GM12878 (cell line): ENCODE measurements around the gene DDX31. TPM values are rescaled to one million over a fixed set of nuclear protein-coding genes. Genes with fewer than 3 reads are reported as not detected.
"Not testable (repeated sequence)": the region's sequence is repeated elsewhere in the genome, so short reads cannot be mapped to it uniquely, and the experiment has no call there.

ENCODE experiments used
- ATAC-seq: fragments of 200-7000 bp; cut with Tn5 transposase; 3 replicates; pipeline ENCODE4 v1.9.1; 2020; ENCODE audit warnings: mild to moderate bottlenecking, moderate library complexity
- BruUV-seq: library from RNA; stranded (reverse); fragments of 400-500 nt; replicated peaks from 2 replicates; lab custom pipeline; 2021; lab: Mats Ljungman, UMichigan
- CTCF ChIA-PET: fragments of 300-600 bp; sonication (Branson Sonifier 250); formaldehyde crosslinking; extraction: SDS; loops from one replicate; lab custom pipeline; 2021; ENCODE audit warnings: inconsistent platforms; lab: Yijun Ruan, JAX
- POLR2A ChIA-PET: fragments of 350-600 bp; formaldehyde crosslinking; extraction: SDS; loops from one replicate; lab custom pipeline; 2021; ENCODE audit warnings: inconsistent platforms; lab: Charles Lee
- RAD21 ChIA-PET: fragments of 300-600 bp; sonication (Branson Sonifier 250); formaldehyde crosslinking; loops from one replicate; lab custom pipeline; 2023; ENCODE audit warnings: antibody characterized with exemption; ENCODE audit not compliant: unreplicated experiment; lab: Charles Lee
- SMC1A ChIA-PET: fragments of 300-600 bp; sonication (Branson Sonifier 250); formaldehyde crosslinking; loops from one replicate; lab custom pipeline; 2023; ENCODE audit not compliant: unreplicated experiment, uncharacterized antibody; lab: Charles Lee
- DNase-seq: peaks from one replicate; pipeline ENCODE4 v3.0.0-alpha.2; 2011; ENCODE audit warnings: low read depth, low spot score
- FAIRE-seq: peaks from 3 replicates; lab custom pipeline; 2011; peaks lifted over from hg19 to GRCh38; lab: Jason Lieb, UNC
- H2AFZ ChIP-seq: 2 replicates; pipeline ENCODE4 v1.6.0; 2011; ENCODE audit warnings: low read depth, low read length, control low read depth; ENCODE audit not compliant: control insufficient read depth
- H3K27ac ChIP-seq: 2 replicates; pipeline ENCODE4 v1.5.1; 2011; ENCODE audit warnings: control low read depth; ENCODE audit not compliant: control insufficient read depth, insufficient read depth
- H3K27me3 ChIP-seq, 2 experiments: replicated peaks in 1 of 2; 2 replicates each; pipeline versions ENCODE4 v1.6.0 to v1.6.1; 2011; ENCODE audit warnings: low read length in 1 of 2; ENCODE audit not compliant: control insufficient read depth in 2 of 2, insufficient read depth in 2 of 2
- H3K36me3 ChIP-seq, 2 experiments: 2 replicates each; pipeline ENCODE4 v1.5.1; 2011; ENCODE audit warnings: low read length in 1 of 2; ENCODE audit not compliant: control insufficient read depth in 2 of 2, insufficient read depth in 2 of 2
- H3K4me1 ChIP-seq: 2 replicates; pipeline ENCODE4 v1.6.1; 2011; ENCODE audit warnings: mild to moderate bottlenecking, low read length, moderate library complexity, mixed read lengths; ENCODE audit not compliant: control insufficient read depth, insufficient read depth
- H3K4me2 ChIP-seq: 2 replicates; pipeline ENCODE4 v1.6.0; 2011; ENCODE audit warnings: control low read depth; ENCODE audit not compliant: control insufficient read depth, insufficient read depth
- H3K4me3 ChIP-seq: fragments of 200-600 bp; sonication (generic); 2 replicates; pipeline ENCODE4 v1.5.1; 2016
- H3K79me2 ChIP-seq: 2 replicates; pipeline ENCODE4 v1.6.0; 2011; ENCODE audit warnings: low read length; ENCODE audit not compliant: control insufficient read depth, insufficient read depth
- H3K9ac ChIP-seq: 2 replicates; pipeline ENCODE4 v1.8.0; 2011; ENCODE audit warnings: low read length, control low read depth, mixed read lengths; ENCODE audit not compliant: control insufficient read depth, insufficient read depth
- H3K9me3 ChIP-seq: replicated peaks from 3 replicates; pipeline ENCODE4 v1.5.1; 2011; ENCODE audit warnings: mild to moderate bottlenecking, low read length; ENCODE audit not compliant: control insufficient read depth, insufficient read depth
- H4K20me1 ChIP-seq: 2 replicates; pipeline ENCODE4 v1.6.0; 2011; ENCODE audit not compliant: control insufficient read depth, insufficient read depth
- EGR1 ChIP-seq, 2 experiments: IDR thresholded peaks; 1 replicate in 1 of 2; 2 replicates in 1 of 2; pipeline ENCODE4 v1.6.1; 2011 to 2012; ENCODE audit warnings: low read depth in 2 of 2, low read length in 2 of 2, borderline replicate concordance in 1 of 2, mild to moderate bottlenecking in 1 of 2, moderate library complexity in 1 of 2
- EZH2 ChIP-seq: IDR thresholded peaks from 2 replicates; pipeline ENCODE4 v1.6.1; 2012; ENCODE audit warnings: low read depth, mild to moderate bottlenecking, control low read depth, inconsistent platforms, low read length, borderline replicate concordance; ENCODE audit not compliant: control insufficient read depth
- KAT2A ChIP-seq: conservative IDR thresholded peaks from 2 replicates; pipeline ENCODE4 v1.6.1; 2011; ENCODE audit warnings: low read depth, low read length; ENCODE audit not compliant: control insufficient read depth
- MEF2A ChIP-seq: IDR thresholded peaks from 2 replicates; pipeline ENCODE4 v1.6.1; 2011; ENCODE audit warnings: low read depth, mild to moderate bottlenecking, low read length, moderate library complexity; ENCODE audit not compliant: insufficient read depth
- MXI1 ChIP-seq: fragments of 150-350 bp; IDR thresholded peaks from 2 replicates; pipeline ENCODE4 v1.6.1; 2011; ENCODE audit warnings: low read depth, mild to moderate bottlenecking, inconsistent platforms, low read length, improper control_type of control experiment
- RB1 ChIP-seq: fragments of 450-650 bp; formaldehyde crosslinking; IDR thresholded peaks from 2 replicates; pipeline ENCODE4 v1.6.1; 2017; ENCODE audit warnings: mild to moderate bottlenecking, borderline replicate concordance
- RCOR1 ChIP-seq: conservative IDR thresholded peaks from 2 replicates; pipeline ENCODE4 v1.6.1; 2012; ENCODE audit warnings: low read depth, low read length, improper control_type of control experiment
- SIX5 ChIP-seq: IDR thresholded peaks from 2 replicates; pipeline ENCODE4 v1.6.1; 2011; ENCODE audit warnings: mild to moderate bottlenecking, low read depth, low read length, moderate library complexity; ENCODE audit not compliant: severe bottlenecking
- SMAD5 ChIP-seq: IDR thresholded peaks from 2 replicates; pipeline ENCODE4 v1.6.1; 2016; ENCODE audit warnings: antibody characterized with exemption, low read depth
- SRF ChIP-seq, 2 experiments: IDR thresholded peaks; 2 replicates each; pipeline ENCODE4 v1.6.1; 2011; ENCODE audit warnings: low read depth in 2 of 2, low read length in 2 of 2, mild to moderate bottlenecking in 1 of 2, moderate library complexity in 1 of 2
- ZNF207 ChIP-seq: fragments of 450-650 bp; IDR thresholded peaks from 2 replicates; pipeline ENCODE4 v1.6.1; 2014; ENCODE audit warnings: antibody characterized with exemption, mild to moderate bottlenecking, borderline replicate concordance
- ZNF384 ChIP-seq: IDR thresholded peaks from 2 replicates; pipeline ENCODE4 v1.6.1; 2012; ENCODE audit warnings: low read depth, mild to moderate bottlenecking, low read length, improper control_type of control experiment, borderline replicate concordance
- WGBS: methylation state at CpG from one replicate; pipeline ENCODE4 v1.1.6; 2016; ENCODE audit warnings: low lambda C conversion rate; ENCODE audit not compliant: insufficient replicate concordance, insufficient coverage; ENCODE audit errors: missing lambda C conversion rate; 5-methylcytosine and 5-hydroxymethylcytosine counted together
- in situ Hi-C: fragments of 300-500 bp; cut with MboI; formaldehyde crosslinking; loops from 9 replicates; pipeline ENCODE4 v1.14.3; 2018; ENCODE audit warnings: mixed read lengths
- intact Hi-C: fragments of 100-400 bp; cut with micrococcal nuclease; formaldehyde crosslinking; loops from one replicate; pipeline ENCODE4 v1.14.2; 2022; ENCODE audit not compliant: unreplicated experiment
- polyA plus RNA-seq, 11 experiments: library from polyadenylated mRNA; depleted of rRNA in 4 of 11; unstranded in 6 of 11; stranded (reverse) in 5 of 11; fragments of >200 nt; fragmentation: Nextera tagmentation in 4 of 11; fragmentation: Illumina TruSeq in 1 of 11; extraction: Ambion mirVana in 4 of 11; extraction: Trizol in 1 of 11; gene quantifications; 1 replicate in 1 of 11; 2 replicates in 10 of 11; pipeline versions ENCODE4 v1.2.1 to v1.2.3, GENCODE V29; 2011 to 2016; ENCODE audit warnings: inconsistent platforms in 2 of 11, missing spikeins in 2 of 11, low read depth in 1 of 11
- total RNA-seq, 4 experiments: library from RNA; depleted of rRNA in 3 of 4; stranded (reverse); fragments of >200 nt in 3 of 4; fragmentation: Illumina TruSeq in 1 of 4; extraction: Trizol in 1 of 4; gene quantifications; 2 replicates each; pipeline versions ENCODE4 v1.2.1 to v1.2.3, GENCODE V29; 2013 to 2021
- TF ChIP-seq, protein P1 (sequence below): IDR thresholded peaks from 2 replicates; pipeline ENCODE4 v1.6.1; 2012; ENCODE audit warnings: low read depth, low read length, improper control_type of control experiment

Gene DDX31
- total and polyA plus RNA-seq, 10 of the 15 experiments (the other 5 are each of a cell fraction or from before 2014, with no cell fraction given), result 12.1 to 30.8 (median 20.8) TPM

DNA sequence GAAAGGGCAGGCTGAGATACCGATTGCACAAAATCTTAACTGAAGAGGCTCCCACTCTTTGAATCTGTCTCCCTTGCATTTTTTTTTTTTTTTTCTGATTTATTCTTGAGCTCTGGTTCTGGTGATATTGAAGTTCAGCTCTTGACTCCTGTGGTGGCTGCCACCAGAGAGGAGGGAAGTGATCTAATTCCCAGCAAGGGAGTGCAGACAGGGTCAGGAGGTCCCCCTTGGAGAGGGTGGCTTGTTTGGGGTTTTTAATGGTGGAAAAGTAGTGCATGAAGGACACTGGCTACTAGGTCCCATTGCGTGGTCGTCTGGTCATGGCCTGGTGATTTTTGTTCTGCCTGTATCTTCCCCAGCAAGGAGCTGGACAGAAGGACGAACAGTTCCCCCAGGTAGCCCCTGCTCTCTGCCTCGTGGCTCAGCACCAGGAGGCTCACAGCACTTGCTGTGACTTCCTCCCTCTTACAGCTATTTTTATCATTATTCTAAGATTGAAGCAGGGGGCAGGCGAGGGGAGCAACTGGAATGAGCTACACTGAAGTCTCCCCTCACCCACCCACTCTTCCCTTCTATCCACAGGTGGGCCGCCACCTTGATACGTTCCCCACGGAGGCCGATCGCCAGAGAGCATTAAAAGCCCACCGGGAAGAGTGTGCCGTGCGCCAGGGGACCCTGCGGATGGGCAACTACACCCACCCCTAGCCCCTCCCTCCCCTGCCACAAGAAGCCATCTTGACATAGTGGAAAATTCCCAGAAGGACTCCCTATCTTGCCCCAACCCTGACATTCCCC is 97.8 kb downstream of the DDX31 start:
- DNase-seq (no peak), ATAC-seq (no peak), FAIRE-seq (no peak)
- H3K9me3 ChIP-seq, result no peaks in the 10 kb centered on the region
- ChIA-PET RAD21 (no interaction called here), SMC1A (no interaction called here), CTCF (interaction anchor here (1.0 kb wide), 1 partner anchor 160 kb away, joined by 4 read pairs; no protein-coding TSS in a partner anchor), POLR2A (no interaction called here)
- TF ChIP-seq RCOR1, result no peak
- TF ChIP-seq ZNF207, result no peak
- no peak for TF ChIP-seq MEF2A
- TF ChIP-seq MXI1, result no peak
- no peak for TF ChIP-seq EZH2
- TF ChIP-seq, protein P1, sequence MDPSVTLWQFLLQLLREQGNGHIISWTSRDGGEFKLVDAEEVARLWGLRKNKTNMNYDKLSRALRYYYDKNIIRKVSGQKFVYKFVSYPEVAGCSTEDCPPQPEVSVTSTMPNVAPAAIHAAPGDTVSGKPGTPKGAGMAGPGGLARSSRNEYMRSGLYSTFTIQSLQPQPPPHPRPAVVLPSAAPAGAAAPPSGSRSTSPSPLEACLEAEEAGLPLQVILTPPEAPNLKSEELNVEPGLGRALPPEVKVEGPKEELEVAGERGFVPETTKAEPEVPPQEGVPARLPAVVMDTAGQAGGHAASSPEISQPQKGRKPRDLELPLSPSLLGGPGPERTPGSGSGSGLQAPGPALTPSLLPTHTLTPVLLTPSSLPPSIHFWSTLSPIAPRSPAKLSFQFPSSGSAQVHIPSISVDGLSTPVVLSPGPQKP, result no peak
- TF ChIP-seq EGR1 (IDR thresholded peaks at IDR 0.05; ENCODE audit: borderline replicate concordance in 1 of 2, low read depth in 2 of 2, low read length in 2 of 2), result no peak
- TF ChIP-seq SMAD5, result no peak
- no peak for TF ChIP-seq SIX5
- TF ChIP-seq RB1, result no peak
- no peak for TF ChIP-seq KAT2A
- TF ChIP-seq SRF (IDR thresholded peaks at IDR 0.05; ENCODE audit: low read depth in 2 of 2, low read length in 2 of 2), result no peak
- TF ChIP-seq ZNF384, result no peak
- no peak overlapping the region for H3K27ac ChIP-seq
- H3K4me1 ChIP-seq, result no peaks in the 10 kb centered on the region
- in situ Hi-C loops (no loop called here), intact Hi-C loops (no loop called here)
- H3K4me3 ChIP-seq, result no peak overlapping the region
- peaks cover 4% of the 10 kb centered on the region; the same call in 1 of the 2 replicates for H4K20me1 ChIP-seq
- WGBS, result 59% methylated on average over 15 of the region's 15 CpGs
- no peaks in the 10 kb centered on the region for H3K36me3 ChIP-seq
- H2AFZ ChIP-seq, result no peak overlapping the region
- no peaks in the 10 kb centered on the region; a peak in 1 of 4 replicates for H3K27me3 ChIP-seq
- H3K4me2 ChIP-seq, result no peak overlapping the region
- H3K79me2 ChIP-seq, result no peaks in the 10 kb centered on the region
- no peak overlapping the region for H3K9ac ChIP-seq
- no TSS peak for BruUV-seq

DNA sequence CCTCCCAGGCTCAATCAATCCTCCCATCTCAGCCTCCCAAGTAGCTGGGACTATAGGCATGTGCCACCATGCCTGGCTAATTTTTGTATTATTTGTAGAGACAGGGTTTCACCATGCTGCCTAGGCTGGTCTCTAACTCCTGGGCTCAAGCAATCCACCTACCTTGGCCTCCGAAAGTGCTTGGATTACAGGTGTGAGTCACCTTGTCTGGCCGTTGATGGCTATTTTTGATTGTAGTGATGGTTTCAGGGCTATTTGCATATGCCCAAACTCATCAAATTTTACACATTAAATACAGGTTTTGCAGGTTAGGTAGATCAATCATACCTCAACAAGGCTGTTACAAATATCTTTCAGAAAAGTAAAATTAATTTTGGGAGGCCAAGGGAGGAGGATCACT is 101.0 kb downstream of the DDX31 start:
- H3K9ac ChIP-seq, intact Hi-C loops, H3K9me3 ChIP-seq, H3K4me2 ChIP-seq, H3K4me3 ChIP-seq, BruUV-seq, in situ Hi-C loops, H4K20me1 ChIP-seq, ATAC-seq, H2AFZ ChIP-seq, FAIRE-seq, POLR2A ChIA-PET, H3K27me3 ChIP-seq, H3K36me3 ChIP-seq, H3K79me2 ChIP-seq, H3K4me1 ChIP-seq, RAD21 ChIA-PET, DNase-seq, SMC1A ChIA-PET, H3K27ac ChIP-seq: not testable (repeated sequence)
- CTCF ChIA-PET, result interaction anchor here (1.1 kb wide), 1 partner anchor 9 kb away, joined by 3 read pairs; no protein-coding TSS in a partner anchor
- 0% methylated on average over 2 of the region's 2 CpGs for WGBS
